Measurements from ENCODE around the gene MAOA.

GRCh38 chrX:43745938-43746721, 90.0 kb downstream of the MAOA start:
- TF ChIP-seq CTCF (IDR thresholded peaks at IDR 0.05; ENCODE audit: low read length), result no peak
- TF ChIP-seq EZH2 (IDR thresholded peaks at IDR 0.05; ENCODE audit: borderline replicate concordance, low read length), result no peak
